ENCODE results near the gene ZSWIM2. TPM values are rescaled to one million over a fixed set of nuclear protein-coding genes. Genes with fewer than 3 reads are reported as not detected.

Gene ZSWIM2
- polyA plus RNA-seq, 2 of the 4 experiments (the other 2 are of a cell fraction), result not detected

GRCh38 chr2:186841940-186842339 lies 7.0 kb downstream of the ZSWIM2 start (continued):
- TF ChIP-seq PBX3 (IDR thresholded peaks at IDR 0.05) (no peak), MAX (IDR thresholded peaks at IDR 0.05) (no peak), NFE2L2 (conservative IDR thresholded peaks at IDR 0.05; ENCODE audit: low read length) (no peak)

GRCh38 chr2:186835628-186836027 lies 13.3 kb downstream of the ZSWIM2 start:
- Histone ChIP-seq H3K27ac (no peak overlapping the region), H3K4me1 (no peaks in the 10 kb centered on the region), H3K4me2 (no peak overlapping the region), H3K9me3 (no peaks in the 10 kb centered on the region), H3K4me3 (no peak overlapping the region)
- 18% methylated on average over 1 of the region's 1 CpG for WGBS (ENCODE audit: missing lambda C conversion rate)
- no peak for FAIRE-seq
- DNase-seq (ENCODE audit: low read depth in 1 of 2, low spot score in 1 of 2), result no peak
- POLR2A ChIA-PET, result no interaction called here
- TF ChIP-seq MAZ (IDR thresholded peaks at IDR 0.05; ENCODE audit: borderline replicate concordance, low read depth, low read length) (no peak), BHLHE40 (IDR thresholded peaks at IDR 0.05; ENCODE audit: low read depth, low read length) (no peak), EHMT2 (IDR thresholded peaks at IDR 0.05; ENCODE audit: low read depth) (no peak)
- CTCF ChIA-PET, result no interaction called here
- ATAC-seq, result no peak

GRCh38 chr2:186827862-186828492 lies 21.0 kb downstream of the ZSWIM2 start:
- TF ChIP-seq MYC (IDR thresholded peaks at IDR 0.05; ENCODE audit: borderline replicate concordance, low read length) (no peak), MAX (IDR thresholded peaks at IDR 0.05) (no peak), FOSB (CRISPR knock-in tag; IDR thresholded peaks at IDR 0.05) (no peak), RARB (CRISPR knock-in tag; IDR thresholded peaks at IDR 0.05) (no peak), KDM5A (IDR thresholded peaks at IDR 0.05) (no peak), ZC3H11A (IDR thresholded peaks at IDR 0.05) (no peak)
- H3K9me3 ChIP-seq, result no peaks in the 10 kb centered on the region
- no peak overlapping the region for H3K4me3 ChIP-seq
- CTCF ChIA-PET, result no interaction called here
- FAIRE-seq (no peak), ATAC-seq (no peak), DNase-seq (ENCODE audit: low read depth in 1 of 2, low spot score in 1 of 2) (no peak)
- H3K27ac ChIP-seq, result no peak overlapping the region
- 27% methylated on average over 2 of the region's 2 CpGs for WGBS (ENCODE audit: missing lambda C conversion rate)
- POLR2A ChIA-PET, result no interaction called here
- H3K4me2 ChIP-seq, result no peak overlapping the region
- H3K4me1 ChIP-seq, result no peaks in the 10 kb centered on the region

GRCh38 chr2:186827411-186827810 lies 21.6 kb downstream of the ZSWIM2 start:
- DNase-seq (ENCODE audit: low read depth in 1 of 2, low spot score in 1 of 2) (no peak), ATAC-seq (no peak), FAIRE-seq (no peak)
- H3K4me2 ChIP-seq, result no peak overlapping the region
- POLR2A ChIA-PET, result no interaction called here
- no peaks in the 10 kb centered on the region for H3K9me3 ChIP-seq
- no peak for TF ChIP-seq MYC (IDR thresholded peaks at IDR 0.05; ENCODE audit: borderline replicate concordance, low read length)
- no peak for TF ChIP-seq HMGXB4 (CRISPR knock-in tag; IDR thresholded peaks at IDR 0.05; ENCODE audit: borderline replicate concordance)
- TF ChIP-seq GATA3 (IDR thresholded peaks at IDR 0.05; ENCODE audit: borderline replicate concordance), result no peak
- no peak for TF ChIP-seq CTCF (IDR thresholded peaks at IDR 0.05)
- TF ChIP-seq BHLHE40 (IDR thresholded peaks at IDR 0.05; ENCODE audit: low read depth, low read length), result no peak
- no peak for TF ChIP-seq ZNF302 (CRISPR knock-in tag; IDR thresholded peaks at IDR 0.05)
- TF ChIP-seq ATOH8 (CRISPR knock-in tag; IDR thresholded peaks at IDR 0.05; ENCODE audit: low read depth), result no peak
- TF ChIP-seq ZFP36 (IDR thresholded peaks at IDR 0.05; ENCODE audit: borderline replicate concordance, partially characterized antibody), result no peak
- no peak for TF ChIP-seq CEBPB (IDR thresholded peaks at IDR 0.05)
- TF ChIP-seq CHD2 (IDR thresholded peaks at IDR 0.05; ENCODE audit: low read length, partially characterized antibody), result no peak
- no peak for TF ChIP-seq PBX3 (IDR thresholded peaks at IDR 0.05)
- TF ChIP-seq EHF (CRISPR knock-in tag; IDR thresholded peaks at IDR 0.05), result no peak
- TF ChIP-seq FOXS1 (CRISPR knock-in tag; IDR thresholded peaks at IDR 0.05), result no peak
- TF ChIP-seq POLR2A (IDR thresholded peaks at IDR 0.05; ENCODE audit: low read length), result no peak
- TF ChIP-seq HES2 (IDR thresholded peaks at IDR 0.05), result no peak
- no peak for TF ChIP-seq CBX8 (IDR thresholded peaks at IDR 0.05)
- no peak for TF ChIP-seq MAX (IDR thresholded peaks at IDR 0.05)
- no peak for TF ChIP-seq TP53 (CRISPR knock-in tag; IDR thresholded peaks at IDR 0.05)
- CTCF ChIA-PET, result no interaction called here
- no peaks in the 10 kb centered on the region for H3K4me1 ChIP-seq
- 73% methylated on average over 2 of the region's 2 CpGs for WGBS (ENCODE audit: missing lambda C conversion rate)
- no peak overlapping the region for H3K27ac ChIP-seq
- H3K4me3 ChIP-seq, result no peak overlapping the region

Measured in A549 (cell line).